HG03025 (cell line): ENCODE measurements around the gene OSM.

Experiments used
- ATAC-seq: cut with Tn5 transposase; IDR thresholded peaks from one replicate; pipeline ENCODE4 v1.9.1; 2021; ENCODE audit warnings: mild to moderate bottlenecking, moderate library complexity; ENCODE audit not compliant: unreplicated experiment, low FRiP score

The OSM gene

DNA sequence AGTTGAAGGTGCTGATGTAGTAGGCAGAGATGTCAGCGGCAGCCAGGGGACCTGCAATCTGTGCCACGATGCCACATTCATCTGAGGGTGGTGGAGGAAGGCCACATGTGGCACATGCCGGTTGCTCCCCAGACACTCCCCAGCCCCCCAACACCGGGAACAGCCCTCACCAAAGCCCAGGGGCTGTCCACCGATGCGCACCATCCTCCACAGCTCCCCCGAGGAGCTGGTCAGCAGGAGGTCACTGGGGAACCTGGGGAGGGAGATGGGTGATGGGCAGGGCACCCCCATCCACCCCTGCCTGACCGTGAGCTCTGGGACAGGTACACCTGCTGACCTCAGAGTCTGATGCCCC is 19.2 kb upstream of the OSM start:
- ATAC-seq = no peak

DNA sequence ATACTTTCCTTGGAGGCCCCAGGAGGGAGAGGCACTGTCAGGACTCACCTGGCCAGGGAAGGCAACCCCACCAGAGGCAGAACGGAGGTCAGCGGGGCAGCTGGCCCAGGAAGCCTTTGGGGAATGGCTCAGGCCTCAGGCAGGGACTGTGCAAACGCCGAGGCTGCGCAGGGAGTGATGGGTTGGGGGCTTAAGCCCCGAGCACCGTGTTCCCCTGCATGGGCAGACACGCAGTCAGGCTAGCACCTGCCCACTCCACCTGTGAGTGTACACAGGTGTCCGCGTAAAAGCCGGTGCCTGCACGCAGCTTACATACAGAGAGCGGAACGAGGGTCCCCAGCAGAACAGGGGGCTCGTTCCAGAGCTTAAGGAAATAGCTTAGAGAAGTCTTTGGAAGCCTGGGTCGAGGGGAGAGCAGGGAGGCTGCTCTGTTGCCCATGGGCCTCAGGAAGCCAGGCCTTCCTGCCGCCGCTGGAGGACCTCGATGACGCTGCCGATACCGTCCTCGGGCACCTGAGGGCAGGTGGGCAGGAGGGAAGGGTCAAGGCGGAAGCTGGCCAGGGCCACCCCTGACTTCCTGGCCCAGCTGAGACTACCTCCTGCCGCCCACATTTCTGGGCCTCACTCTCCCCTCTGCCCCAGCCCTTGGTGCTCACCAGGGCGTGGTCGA is 18.7 kb upstream of the OSM start:
- no peak for ATAC-seq

DNA sequence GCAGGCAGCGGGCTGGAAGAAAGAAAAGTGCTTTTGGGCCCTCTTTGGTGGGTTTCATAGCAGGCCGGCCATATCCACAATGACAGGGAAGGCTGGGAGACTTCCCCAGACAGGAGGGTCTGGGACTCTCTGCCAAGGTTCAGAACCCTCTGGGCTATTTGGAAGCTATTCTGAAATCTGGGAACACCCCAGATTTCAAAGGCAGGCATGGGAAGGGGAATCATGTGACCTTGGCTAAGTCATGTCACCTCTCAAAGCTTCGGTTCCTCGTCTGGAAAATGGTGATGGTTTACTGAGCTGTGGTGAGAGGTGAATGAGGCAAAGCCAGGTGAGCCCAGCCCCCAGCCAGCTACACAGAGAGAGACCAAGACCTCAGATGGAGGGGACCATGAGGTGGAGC is 18.0 kb upstream of the OSM start:
- no peak for ATAC-seq

DNA sequence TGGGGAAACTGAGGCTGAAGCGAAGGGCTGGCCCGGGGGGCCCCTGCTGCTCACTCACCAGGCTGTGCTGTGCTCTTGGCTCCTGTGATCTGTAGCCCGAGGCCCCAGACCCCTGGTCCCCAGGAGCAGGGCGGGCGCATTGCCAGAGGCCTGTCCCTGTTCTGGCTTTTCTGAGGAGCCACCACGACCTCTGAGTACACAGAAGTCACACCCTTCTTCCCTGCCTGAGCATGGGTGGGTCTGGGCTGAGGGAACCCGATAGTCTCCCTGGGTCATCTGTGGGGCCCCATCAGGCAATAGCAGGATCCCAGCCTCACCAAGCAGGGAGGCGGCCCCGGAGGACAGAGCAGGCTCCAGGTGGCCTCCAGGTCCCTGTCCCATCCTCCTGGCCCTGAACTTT is 17.5 kb upstream of the OSM start:
- no peak for ATAC-seq

DNA sequence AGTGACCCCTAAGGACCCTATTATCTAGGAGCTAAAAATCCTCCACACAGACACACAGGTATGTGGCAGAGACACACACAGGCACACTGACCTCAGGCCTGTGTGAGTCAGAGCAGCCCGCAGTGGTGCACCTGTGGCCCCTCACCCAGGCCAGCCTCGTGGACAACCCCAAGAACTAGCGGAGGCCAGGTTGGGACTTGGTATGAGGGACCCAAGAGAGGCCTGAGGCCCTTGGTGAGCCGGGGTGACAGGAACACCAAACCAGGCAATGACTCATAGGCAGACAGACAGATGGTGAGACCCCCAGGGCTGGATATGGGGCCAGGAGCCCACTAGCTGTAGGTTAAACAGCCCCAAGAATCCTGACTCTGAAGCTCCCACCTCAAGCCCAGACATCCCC is 16.7 kb upstream of the OSM start:
- ATAC-seq = no peak

DNA sequence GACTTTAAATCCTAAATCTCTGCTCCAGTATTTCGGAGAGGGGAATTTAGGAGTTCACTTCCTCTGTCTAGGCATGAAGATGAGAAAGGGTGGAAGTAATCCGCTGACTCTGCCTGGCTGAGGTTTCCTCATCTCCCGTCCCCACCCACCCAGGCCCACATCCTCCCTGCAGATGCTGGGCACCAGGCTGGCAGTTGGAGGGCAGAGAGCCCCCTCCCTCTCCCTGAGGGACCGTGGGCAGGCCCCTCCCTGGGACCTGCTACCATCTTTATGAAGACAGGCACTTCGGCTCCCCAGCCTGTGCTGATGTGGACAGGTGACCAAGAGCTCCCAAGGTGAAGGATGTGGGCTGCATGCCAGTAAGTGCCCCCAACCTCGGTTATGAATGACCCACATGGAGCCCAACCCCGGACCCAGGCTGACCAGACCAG is 16.0 kb upstream of the OSM start:
- no peak for ATAC-seq

DNA sequence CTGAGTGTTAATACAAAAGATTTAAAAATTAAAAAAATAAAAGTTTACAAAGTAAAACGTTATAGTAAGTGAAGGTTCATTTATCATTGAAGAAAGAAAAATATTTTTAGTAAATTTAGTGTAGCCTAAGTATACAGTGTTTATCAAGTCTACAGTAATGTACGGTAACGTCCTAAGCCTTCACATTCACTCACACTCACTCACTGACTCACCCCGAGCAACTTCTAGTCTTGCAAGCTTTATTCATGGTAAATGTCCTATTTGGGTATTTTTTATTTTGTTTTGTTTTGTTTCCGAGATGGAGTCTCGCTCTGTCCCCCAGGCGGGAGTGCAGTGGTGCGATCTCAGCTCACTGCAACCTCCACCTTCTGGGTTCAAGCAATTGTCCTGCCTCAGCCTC is 13.9 kb upstream of the OSM start:
- ATAC-seq = no peak

DNA sequence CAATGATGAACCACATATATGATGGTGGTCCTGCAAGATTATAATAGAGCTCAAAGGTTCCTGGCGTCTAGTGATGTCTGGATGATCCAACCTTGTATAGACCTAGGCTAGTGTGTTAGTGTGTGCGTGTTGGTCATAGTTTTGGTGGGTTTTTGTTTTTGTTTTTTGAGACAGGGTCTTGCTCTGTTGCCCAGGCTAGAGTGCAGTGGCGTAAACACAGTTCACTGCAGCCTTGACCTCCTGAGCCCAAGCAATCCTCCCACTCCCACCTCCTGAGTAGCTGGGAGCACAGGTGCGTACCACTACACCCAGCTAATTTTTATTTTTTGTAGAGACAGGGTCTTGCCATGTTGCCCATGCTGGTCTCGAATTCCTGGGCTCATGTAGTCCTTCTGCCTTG is 13.3 kb upstream of the OSM start:
- ATAC-seq = no peak

DNA sequence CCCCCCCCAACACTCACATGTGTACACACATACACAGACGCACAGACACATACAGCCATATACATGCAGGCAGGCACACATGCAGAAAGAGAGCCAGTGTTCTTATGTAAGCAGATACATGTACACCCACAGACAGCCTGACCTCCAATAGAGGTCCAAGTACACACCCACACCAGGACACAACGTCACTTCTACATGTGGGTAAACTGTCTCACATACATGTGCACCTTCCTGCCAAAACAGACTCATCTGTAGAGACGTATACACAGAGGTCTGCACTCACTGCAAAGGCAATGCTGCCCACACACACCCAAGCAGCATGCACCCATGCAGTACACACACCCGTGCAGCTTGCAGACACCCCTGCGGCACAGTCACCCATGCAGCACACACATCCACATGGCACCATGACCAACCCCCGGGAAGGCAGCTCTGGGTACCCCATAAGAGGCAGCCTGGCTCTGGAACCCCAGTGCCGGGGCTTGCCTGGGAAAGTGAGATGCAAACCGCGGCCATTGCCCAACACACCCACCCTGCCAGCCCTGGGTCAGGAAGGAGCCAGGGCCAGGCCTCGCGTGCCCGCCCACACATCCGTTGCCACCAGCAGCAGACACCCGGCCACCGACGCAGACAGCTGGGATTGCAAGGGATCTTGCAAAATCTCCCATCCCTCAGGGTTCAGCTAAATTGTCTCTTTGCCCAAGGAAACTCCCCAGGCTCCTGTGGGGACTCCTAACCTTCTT is 12.6 kb upstream of the OSM start:
- ATAC-seq = no peak

DNA sequence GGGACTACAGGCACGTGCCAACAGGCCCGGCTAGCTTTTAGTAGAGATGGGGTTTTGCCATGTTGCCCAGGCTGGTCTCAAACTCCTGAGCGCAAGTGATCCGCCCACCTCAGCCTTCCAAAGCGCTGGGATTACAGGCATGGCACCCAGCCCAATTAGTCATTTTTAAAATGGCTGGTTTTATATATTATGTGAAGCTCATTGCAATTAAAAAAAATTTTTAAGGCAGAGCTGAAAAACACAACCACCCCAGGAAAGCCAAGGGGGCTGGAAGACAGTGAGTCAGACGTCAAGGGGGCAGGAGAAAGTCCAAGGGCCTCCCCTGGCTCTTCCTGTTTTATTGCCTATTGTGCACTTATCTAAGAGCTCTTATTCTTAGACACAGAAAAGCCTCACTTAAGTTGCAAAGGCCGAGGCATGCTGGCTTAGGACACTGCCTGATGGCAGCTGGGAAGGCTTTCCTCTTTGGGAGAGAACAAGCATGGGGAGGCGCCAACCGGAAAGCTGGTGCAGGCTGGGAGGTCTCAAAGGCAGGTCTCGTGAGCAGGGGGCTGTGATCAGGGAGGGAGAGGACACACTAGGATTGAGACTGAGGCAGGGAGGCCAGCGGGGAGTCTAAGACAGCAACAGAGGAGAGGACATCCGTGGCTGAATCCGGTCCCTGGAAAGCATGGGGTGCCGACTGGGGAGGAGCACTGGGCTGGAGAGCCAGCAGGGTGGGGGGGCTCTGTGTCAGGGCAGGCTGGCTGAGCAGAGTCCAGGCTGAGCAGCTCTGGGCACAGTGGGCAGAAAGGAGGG is 11.1 kb upstream of the OSM start:
- ATAC-seq = no peak

DNA sequence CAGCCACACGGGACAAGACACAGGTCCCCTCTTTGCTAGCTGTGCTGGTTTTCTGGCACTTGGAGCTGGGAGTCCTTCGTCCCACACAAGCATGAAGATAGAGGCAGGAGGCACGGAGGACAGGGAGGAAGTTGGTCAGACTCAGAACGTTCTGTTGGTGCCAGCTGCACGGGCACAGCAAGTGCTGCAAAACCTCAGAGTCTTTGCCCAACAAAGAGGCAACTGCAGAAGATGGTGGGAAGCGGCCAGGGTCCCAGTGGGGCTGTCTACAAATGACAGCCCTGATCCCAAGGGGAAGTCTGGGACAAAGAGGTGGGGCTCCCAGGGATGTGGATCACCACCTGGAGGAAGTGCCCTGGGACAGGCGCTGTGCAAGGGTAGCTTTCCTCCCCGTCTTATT is 9.4 kb upstream of the OSM start:
- no peak for ATAC-seq

DNA sequence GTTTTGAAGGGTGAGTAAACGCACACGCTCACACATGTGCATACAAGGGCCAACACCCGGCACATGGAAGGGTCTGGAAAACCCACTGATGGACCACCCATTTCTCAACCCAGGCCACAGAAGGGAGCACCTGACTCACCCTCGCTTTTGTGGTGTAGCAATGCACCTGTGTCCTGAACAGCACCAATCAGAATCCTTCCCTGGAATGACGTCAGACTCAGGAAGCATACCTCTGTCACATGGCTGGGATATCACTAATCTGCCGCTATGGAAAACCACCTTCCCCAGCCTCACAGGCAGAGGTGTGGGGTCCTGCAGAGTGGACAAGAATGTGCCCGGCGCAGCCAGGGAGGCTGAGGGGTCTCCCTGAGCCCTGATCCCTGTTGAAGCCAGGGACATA is 9.0 kb upstream of the OSM start:
- ATAC-seq = no peak

DNA sequence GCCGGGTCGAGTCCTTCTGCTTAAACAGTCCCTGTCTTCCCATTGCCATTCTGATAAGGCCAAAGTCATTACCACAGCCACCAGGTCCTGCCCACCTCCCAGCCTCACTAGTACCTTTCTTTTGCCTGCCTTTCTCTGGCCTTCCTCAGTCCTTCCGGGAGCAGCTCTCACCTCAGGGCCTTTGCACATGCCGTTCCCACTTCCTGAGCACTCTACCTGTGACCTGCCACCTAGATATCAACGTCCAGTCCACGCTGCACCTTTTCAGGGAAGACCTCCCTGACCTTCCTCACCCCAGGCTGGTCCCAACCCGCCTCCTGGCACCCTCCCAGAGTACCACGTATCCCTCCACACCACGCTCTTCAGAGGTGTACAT is 7.8 kb upstream of the OSM start:
- ATAC-seq = no peak

DNA sequence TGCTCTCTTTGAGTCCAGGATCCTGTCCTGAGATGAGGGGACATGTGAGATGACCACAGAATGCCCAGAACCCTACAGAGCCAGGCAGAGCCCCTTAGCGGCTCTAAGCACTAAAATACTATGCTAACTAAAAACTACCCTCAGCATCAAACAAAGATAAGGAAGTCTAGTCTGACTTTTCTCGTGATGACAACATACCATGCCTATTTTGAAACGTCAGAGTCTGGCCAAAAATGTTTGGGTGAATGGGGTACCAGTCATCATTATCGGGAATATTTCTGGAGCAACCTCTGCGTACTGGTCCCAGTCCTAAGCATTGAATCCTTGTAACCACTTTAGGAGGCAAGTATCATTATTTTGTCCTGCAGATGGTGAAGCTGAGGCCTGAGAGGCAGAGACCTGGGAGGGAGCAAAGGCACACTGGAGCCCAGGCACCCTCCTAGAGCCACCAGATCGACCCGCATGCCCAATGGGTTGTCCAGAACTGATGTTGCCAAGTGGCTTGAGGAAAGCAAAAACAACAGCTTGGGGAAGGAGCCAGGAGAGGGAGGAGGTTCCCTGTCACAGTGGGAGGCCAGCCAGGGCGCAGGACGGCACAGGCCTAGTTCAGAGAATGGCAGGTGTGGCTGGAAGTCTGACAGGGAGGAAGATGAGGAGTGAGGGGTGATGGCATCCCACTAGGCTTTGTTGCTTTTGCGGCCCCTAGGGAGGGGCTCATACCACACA is 7.2 kb upstream of the OSM start:
- no peak for ATAC-seq

DNA sequence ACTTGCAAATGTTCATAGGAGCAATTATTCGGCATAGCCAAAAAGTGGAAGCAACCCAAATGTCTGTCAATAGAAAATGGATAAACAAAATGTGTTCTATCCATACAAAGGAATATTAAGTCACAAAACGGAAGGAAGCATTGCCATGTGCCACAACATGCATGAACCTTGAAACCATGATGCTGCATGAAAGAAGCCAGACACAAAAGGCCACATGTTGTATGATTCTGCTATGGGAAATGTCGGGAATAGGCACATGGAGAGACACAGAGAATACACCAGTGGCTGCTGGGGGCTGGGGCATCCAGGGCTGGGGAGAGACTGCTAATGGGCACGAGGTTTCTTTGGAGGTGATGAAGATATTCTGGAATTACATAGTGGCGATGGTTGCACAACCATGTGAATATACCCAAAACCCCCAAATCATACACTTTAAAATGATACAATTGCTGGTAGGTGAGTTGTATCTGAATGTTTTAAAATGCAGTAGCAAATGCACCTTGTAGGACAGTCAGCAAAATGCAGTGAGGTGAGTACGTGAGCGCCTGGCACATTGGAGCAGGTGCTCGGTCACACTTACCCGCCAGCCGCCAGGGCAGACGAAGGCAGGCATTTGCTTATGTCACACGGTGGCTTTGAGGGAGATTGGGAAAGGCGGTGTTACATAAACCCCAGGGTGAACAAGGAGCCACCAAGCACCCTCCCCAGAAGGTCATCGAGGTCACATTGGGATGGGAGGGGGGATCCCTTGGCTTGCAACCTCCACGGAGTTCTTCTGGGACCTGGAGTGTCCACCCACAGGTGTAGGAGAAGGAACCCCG is 6.3 kb upstream of the OSM start:
- no peak for ATAC-seq

DNA sequence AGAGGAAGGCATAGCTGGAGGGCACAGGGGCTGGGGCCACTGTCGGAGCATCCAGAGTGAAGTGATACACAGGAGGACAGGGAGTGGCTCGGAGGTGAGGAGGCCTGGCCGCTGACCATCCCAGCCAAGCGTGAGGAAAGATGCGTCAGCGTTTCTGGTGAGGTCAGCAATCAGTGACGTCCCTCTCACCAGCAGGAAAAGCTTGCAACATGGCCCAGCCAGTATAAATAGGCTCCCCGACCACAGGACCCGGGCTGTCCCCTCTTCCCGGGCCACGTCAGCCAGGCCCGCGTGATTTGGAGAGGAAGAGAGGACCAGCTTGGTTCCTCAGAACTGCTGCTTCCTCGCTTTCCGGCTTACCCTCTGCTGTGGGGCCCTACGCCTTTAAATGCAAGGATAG is 4.2 kb upstream of the OSM start:
- ATAC-seq = no peak

DNA sequence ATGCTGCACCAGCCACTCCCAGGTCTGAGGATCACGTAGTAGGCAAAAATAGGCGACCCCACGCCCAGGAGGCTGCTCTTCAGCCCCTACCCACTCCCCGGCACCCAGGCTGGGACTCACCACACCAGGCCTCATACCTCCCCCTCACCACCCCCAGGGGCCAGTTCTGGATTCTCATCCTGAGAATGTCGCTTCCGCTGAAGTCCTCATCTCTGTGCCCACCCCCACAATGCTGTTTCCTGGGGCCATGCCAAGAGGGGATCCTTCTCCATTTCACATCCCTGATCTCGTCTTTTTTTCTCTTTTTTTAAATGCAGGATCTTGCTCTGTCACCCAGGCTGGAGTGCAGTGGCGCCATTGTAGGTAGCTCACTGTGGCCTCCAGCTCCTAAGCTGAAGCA is 1.7 kb upstream of the OSM start:
- ATAC-seq = no peak

DNA sequence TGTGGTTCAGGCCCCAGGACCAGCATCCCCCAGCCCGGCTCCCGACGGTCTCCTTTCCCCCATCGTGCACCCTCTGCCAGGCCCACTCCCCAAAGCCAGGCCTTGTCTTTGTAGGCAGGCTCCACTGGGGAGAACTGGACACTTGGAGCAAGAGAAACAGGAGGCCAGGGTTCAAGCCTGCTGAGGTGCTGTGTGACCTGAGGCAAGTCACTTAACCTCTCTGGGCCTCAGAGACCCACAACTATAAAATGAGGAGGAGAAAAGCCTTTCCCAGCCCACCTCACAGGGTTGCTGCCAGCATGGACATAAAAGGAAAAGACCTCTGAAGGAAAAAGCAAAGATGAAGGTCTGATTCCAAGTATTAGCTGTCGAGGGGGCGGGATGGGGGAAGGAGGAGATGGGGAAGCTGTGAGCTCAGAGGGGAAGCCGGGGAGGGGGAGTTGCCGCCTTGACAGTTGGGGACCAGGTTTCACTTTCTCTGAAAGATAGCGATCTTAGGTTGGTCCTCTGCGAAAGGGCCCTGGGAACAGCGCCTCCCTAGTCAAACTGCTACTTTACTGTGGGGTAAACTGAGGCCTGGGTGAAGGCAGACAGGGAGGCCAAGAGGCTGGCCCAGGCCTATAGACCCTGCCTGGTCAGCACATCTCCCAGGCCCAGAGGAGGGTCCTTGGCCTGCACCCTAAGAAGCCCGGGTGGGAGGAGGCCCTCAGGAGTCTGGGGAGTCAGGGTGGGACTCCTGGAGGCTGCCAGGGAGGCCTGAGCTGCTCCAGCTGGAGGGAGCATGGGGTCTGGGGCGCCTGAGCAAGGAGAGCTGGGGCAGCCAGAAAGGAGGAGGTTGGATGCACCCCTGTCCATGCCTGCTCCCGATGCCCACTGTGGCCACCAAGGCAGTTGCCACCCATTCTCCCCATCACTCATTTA is 991 bp upstream of the OSM start:
- no peak for ATAC-seq

DNA sequence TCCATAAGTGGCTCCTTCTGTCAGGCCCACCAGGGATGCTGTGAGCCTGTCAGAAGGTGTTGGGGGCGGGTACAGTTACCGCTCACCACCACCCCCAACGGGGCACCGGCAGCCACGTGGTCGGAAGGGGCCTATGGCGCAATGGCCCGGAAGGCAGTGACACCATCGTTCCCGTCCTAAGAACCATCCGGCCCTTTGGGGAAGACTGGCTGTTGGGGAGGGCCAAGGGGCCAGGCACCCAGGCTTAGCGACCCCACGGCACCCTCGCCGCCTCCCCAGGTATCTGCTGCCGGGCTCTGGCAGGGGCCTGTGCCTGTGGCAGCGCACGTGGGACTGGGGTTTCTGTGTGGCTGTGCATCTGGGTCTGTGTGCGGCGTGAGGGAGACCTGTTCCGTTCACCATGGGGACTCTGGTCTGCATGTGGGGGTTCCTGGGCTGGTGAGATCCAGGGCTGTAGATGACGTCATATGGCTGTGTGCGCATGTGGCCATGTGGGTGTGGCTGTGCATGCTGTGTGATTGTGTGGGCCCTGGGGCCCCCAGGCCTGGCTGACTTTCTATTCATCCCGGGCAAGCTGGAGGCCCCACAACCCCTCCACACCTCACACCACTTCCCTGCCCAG is 717 bp downstream of the OSM start:
- ATAC-seq = no peak
